ENCODE data around the gene BMPR1A. TPM values are rescaled to one million over a fixed set of nuclear protein-coding genes. Genes with fewer than 3 reads are reported as not detected.

The BMPR1A gene
- total and polyA plus RNA-seq, 9 of the 15 experiments (the other 6 are each of a cell fraction or from before 2014, with no cell fraction given): 1.6 to 17.5 (median 9.1) TPM

DNA sequence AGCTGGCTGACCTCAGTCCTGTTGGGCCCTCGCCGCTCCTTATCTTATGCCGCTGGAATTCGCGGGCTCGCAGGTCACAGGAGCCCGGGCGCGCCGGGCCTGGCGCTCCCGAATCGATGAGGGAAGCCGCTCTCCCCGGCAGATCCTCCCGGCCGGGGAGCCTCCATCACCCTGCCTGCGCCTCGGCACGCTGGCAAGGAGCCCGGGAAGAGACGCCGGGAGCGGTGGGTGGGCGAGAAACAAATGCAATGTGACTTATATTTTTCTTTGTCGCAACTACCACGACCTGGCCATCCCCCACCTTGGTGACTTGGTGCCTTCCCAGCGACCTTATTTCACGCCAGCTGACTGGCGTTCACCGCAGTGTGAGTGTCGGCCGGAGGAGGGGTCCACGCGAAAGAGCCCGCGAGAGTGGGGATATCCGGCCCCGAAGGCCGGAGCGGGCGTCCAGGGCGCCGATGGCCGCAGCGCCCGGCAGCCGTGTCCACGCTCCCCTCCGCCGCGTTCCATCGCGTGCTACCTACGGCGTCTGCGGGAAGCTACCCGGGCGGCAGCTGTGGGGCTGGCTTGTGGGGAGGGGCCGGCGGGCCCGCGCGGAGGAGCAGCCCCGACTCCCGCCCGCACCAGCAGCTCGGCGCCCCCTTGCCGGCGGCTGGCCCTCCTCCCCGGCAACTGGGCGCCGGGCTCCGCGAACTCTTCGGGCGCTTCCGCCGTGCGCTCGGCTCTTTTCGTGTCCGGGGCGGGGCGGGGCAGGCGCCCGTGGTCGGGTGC is 494 bp upstream of the BMPR1A start (continued):
- TF ChIP-seq, protein P1, sequence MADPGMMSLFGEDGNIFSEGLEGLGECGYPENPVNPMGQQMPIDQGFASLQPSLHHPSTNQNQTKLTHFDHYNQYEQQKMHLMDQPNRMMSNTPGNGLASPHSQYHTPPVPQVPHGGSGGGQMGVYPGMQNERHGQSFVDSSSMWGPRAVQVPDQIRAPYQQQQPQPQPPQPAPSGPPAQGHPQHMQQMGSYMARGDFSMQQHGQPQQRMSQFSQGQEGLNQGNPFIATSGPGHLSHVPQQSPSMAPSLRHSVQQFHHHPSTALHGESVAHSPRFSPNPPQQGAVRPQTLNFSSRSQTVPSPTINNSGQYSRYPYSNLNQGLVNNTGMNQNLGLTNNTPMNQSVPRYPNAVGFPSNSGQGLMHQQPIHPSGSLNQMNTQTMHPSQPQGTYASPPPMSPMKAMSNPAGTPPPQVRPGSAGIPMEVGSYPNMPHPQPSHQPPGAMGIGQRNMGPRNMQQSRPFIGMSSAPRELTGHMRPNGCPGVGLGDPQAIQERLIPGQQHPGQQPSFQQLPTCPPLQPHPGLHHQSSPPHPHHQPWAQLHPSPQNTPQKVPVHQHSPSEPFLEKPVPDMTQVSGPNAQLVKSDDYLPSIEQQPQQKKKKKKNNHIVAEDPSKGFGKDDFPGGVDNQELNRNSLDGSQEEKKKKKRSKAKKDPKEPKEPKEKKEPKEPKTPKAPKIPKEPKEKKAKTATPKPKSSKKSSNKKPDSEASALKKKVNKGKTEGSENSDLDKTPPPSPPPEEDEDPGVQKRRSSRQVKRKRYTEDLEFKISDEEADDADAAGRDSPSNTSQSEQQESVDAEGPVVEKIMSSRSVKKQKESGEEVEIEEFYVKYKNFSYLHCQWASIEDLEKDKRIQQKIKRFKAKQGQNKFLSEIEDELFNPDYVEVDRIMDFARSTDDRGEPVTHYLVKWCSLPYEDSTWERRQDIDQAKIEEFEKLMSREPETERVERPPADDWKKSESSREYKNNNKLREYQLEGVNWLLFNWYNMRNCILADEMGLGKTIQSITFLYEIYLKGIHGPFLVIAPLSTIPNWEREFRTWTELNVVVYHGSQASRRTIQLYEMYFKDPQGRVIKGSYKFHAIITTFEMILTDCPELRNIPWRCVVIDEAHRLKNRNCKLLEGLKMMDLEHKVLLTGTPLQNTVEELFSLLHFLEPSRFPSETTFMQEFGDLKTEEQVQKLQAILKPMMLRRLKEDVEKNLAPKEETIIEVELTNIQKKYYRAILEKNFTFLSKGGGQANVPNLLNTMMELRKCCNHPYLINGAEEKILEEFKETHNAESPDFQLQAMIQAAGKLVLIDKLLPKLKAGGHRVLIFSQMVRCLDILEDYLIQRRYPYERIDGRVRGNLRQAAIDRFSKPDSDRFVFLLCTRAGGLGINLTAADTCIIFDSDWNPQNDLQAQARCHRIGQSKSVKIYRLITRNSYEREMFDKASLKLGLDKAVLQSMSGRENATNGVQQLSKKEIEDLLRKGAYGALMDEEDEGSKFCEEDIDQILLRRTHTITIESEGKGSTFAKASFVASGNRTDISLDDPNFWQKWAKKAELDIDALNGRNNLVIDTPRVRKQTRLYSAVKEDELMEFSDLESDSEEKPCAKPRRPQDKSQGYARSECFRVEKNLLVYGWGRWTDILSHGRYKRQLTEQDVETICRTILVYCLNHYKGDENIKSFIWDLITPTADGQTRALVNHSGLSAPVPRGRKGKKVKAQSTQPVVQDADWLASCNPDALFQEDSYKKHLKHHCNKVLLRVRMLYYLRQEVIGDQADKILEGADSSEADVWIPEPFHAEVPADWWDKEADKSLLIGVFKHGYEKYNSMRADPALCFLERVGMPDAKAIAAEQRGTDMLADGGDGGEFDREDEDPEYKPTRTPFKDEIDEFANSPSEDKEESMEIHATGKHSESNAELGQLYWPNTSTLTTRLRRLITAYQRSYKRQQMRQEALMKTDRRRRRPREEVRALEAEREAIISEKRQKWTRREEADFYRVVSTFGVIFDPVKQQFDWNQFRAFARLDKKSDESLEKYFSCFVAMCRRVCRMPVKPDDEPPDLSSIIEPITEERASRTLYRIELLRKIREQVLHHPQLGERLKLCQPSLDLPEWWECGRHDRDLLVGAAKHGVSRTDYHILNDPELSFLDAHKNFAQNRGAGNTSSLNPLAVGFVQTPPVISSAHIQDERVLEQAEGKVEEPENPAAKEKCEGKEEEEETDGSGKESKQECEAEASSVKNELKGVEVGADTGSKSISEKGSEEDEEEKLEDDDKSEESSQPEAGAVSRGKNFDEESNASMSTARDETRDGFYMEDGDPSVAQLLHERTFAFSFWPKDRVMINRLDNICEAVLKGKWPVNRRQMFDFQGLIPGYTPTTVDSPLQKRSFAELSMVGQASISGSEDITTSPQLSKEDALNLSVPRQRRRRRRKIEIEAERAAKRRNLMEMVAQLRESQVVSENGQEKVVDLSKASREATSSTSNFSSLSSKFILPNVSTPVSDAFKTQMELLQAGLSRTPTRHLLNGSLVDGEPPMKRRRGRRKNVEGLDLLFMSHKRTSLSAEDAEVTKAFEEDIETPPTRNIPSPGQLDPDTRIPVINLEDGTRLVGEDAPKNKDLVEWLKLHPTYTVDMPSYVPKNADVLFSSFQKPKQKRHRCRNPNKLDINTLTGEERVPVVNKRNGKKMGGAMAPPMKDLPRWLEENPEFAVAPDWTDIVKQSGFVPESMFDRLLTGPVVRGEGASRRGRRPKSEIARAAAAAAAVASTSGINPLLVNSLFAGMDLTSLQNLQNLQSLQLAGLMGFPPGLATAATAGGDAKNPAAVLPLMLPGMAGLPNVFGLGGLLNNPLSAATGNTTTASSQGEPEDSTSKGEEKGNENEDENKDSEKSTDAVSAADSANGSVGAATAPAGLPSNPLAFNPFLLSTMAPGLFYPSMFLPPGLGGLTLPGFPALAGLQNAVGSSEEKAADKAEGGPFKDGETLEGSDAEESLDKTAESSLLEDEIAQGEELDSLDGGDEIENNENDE (IDR thresholded peaks at IDR 0.05; ENCODE audit: low read depth, low read length): no peak
- TF ChIP-seq, protein P2, sequence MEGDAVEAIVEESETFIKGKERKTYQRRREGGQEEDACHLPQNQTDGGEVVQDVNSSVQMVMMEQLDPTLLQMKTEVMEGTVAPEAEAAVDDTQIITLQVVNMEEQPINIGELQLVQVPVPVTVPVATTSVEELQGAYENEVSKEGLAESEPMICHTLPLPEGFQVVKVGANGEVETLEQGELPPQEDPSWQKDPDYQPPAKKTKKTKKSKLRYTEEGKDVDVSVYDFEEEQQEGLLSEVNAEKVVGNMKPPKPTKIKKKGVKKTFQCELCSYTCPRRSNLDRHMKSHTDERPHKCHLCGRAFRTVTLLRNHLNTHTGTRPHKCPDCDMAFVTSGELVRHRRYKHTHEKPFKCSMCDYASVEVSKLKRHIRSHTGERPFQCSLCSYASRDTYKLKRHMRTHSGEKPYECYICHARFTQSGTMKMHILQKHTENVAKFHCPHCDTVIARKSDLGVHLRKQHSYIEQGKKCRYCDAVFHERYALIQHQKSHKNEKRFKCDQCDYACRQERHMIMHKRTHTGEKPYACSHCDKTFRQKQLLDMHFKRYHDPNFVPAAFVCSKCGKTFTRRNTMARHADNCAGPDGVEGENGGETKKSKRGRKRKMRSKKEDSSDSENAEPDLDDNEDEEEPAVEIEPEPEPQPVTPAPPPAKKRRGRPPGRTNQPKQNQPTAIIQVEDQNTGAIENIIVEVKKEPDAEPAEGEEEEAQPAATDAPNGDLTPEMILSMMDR (IDR thresholded peaks at IDR 0.05 in 2 of 3, conservative IDR thresholded peaks at IDR 0.05 in 1 of 3; ENCODE audit: insufficient read depth in 2 of 3, low read depth in 1 of 3, low read length in 3 of 3): 0 out of 6 replicates have a peak, but pooled peaks of 1 of the 3 experiments have one; percentile 1
- TF ChIP-seq HMGN3 (IDR thresholded peaks at IDR 0.05; ENCODE audit: borderline replicate concordance, extremely low read depth, insufficient read length, low read depth, low read length) (peak; percentile 73), EZH2 (IDR thresholded peaks at IDR 0.05; ENCODE audit: borderline replicate concordance, low read depth, low read length) (no peak), FOXK2 (conservative IDR thresholded peaks at IDR 0.05 in 1 of 2, IDR thresholded peaks at IDR 0.05 in 1 of 2; ENCODE audit: low read depth in 2 of 2) (peak in 1 of 2 experiments; percentile 52; a peak in 1 of 4 replicates), MCM2 (IDR thresholded peaks at IDR 0.05; ENCODE audit: low read depth) (no peak), HNRNPLL (IDR thresholded peaks at IDR 0.05; ENCODE audit: low read depth, low read length, poor library complexity, severe bottlenecking) (no peak), SIN3A (IDR thresholded peaks at IDR 0.05; ENCODE audit: borderline replicate concordance in 2 of 2, control insufficient read depth in 1 of 2, low read depth in 2 of 2, low read length in 2 of 2) (no peak), MTA3 (IDR thresholded peaks at IDR 0.05; ENCODE audit: borderline replicate concordance) (peak; percentile 52; the same call in 1 of the 2 replicates), ZNF444 (CRISPR knock-in tag; IDR thresholded peaks at IDR 0.05) (no peak), ZNF212 (CRISPR knock-in tag; IDR thresholded peaks at IDR 0.05) (no peak), SMAD4 (CRISPR knock-in tag; conservative IDR thresholded peaks at IDR 0.05) (peak; percentile 86), NFRKB (IDR thresholded peaks at IDR 0.05; ENCODE audit: low read depth) (no peak; the same call in 1 of the 2 replicates)

All from K562 (cell line).